Nephron progenitor cell (in vitro differentiated cells): ENCODE measurements around the gene HOXA3.

Source experiments
- DNase-seq: peaks from one replicate; pipeline ENCODE4 v3.0.0; 2021
- H3K27ac Mint-ChIP-seq: 2 replicates; pipeline ENCODE4 v1.8.0; 2021; ENCODE audit warnings: mild to moderate bottlenecking, moderate library complexity, mixed read lengths
- H3K27me3 Mint-ChIP-seq: 2 replicates; pipeline ENCODE4 v1.8.0; 2021; ENCODE audit warnings: mild to moderate bottlenecking, low read depth, mixed read lengths; ENCODE audit not compliant: poor library complexity
- H3K36me3 Mint-ChIP-seq: 2 replicates; pipeline ENCODE4 v1.8.0; 2021; ENCODE audit warnings: low read depth, mixed read lengths
- H3K4me1 Mint-ChIP-seq: 2 replicates; pipeline ENCODE4 v1.8.0; 2021; ENCODE audit warnings: mixed read lengths
- H3K4me3 Mint-ChIP-seq: 2 replicates; pipeline ENCODE4 v1.8.0; 2021; ENCODE audit warnings: mild to moderate bottlenecking, moderate library complexity, mixed read lengths
- H3K9me3 Mint-ChIP-seq: 2 replicates; pipeline ENCODE4 v1.8.0; 2021; ENCODE audit warnings: mild to moderate bottlenecking, moderate library complexity, mixed read lengths
- TF ChIP-seq, protein P1 (sequence below): fragments of 200-600 bp; sonication (generic); IDR thresholded peaks from 2 replicates; pipeline ENCODE4 v1.5.0; 2021; ENCODE audit warnings: antibody characterized with exemption

The HOXA3 gene

GRCh38 chr7:27112955-27113949 is 39.1 kb downstream of the HOXA3 start:
- Mint-ChIP-seq H3K9me3 (no peaks in the 10 kb centered on the region), H3K4me1 (peaks cover 50% of the 10 kb centered on the region), H3K4me3 (peak overlapping the region; percentile 99), H3K27ac (peak overlapping the region; percentile 100), H3K27me3 (peaks cover 4% of the 10 kb centered on the region), H3K36me3 (peaks cover 57% of the 10 kb centered on the region)
- DNase-seq, result peak; percentile 83
- TF ChIP-seq, protein P1, sequence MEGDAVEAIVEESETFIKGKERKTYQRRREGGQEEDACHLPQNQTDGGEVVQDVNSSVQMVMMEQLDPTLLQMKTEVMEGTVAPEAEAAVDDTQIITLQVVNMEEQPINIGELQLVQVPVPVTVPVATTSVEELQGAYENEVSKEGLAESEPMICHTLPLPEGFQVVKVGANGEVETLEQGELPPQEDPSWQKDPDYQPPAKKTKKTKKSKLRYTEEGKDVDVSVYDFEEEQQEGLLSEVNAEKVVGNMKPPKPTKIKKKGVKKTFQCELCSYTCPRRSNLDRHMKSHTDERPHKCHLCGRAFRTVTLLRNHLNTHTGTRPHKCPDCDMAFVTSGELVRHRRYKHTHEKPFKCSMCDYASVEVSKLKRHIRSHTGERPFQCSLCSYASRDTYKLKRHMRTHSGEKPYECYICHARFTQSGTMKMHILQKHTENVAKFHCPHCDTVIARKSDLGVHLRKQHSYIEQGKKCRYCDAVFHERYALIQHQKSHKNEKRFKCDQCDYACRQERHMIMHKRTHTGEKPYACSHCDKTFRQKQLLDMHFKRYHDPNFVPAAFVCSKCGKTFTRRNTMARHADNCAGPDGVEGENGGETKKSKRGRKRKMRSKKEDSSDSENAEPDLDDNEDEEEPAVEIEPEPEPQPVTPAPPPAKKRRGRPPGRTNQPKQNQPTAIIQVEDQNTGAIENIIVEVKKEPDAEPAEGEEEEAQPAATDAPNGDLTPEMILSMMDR, result no peak

- peak overlapping the region; percentile 99 for H3K4me3 Mint-ChIP-seq
- no peaks in the 10 kb centered on the region for H3K9me3 Mint-ChIP-seq
- H3K27ac Mint-ChIP-seq, result peak overlapping the region; percentile 100
- peaks cover 51% of the 10 kb centered on the region for H3K4me1 Mint-ChIP-seq
- H3K36me3 Mint-ChIP-seq, result peaks cover 53% of the 10 kb centered on the region
- H3K27me3 Mint-ChIP-seq, result peaks cover 4% of the 10 kb centered on the region
- no peak for DNase-seq
- TF ChIP-seq, protein P1, result no peak
Observed at GRCh38 chr7:27112361-27112760, 40.0 kb downstream of the HOXA3 start.

DNA sequence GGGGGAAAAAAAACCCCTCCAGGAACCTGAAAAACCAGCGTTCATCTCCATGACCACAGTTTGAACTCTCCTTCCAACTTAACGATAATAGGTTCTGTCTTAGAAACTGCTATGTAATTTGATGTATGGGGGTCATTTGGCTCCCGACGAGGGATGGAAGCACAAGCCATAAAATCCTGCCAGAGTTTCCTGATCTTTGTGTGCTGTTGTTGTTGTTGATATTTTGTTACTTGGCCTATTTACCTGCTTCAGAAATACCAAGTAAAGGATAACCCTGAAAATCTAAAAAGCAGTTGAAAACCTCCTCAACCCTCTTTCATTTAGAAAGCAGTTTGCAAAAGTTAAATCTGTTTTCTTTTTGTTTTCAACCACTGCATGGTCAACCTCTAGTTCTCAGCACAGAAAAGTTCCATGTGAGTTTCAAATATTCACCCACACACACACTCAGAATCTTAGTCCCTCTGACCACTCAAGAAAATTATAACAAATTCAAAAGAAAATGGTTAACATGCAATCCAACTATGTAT is 40.6 kb downstream of the HOXA3 start:
- H3K4me3 Mint-ChIP-seq, result peak overlapping the region; percentile 99
- H3K27ac Mint-ChIP-seq, result peak overlapping the region; percentile 100
- H3K27me3 Mint-ChIP-seq, result peaks cover 4% of the 10 kb centered on the region
- TF ChIP-seq, protein P1, result no peak
- H3K36me3 Mint-ChIP-seq, result peaks cover 53% of the 10 kb centered on the region
- H3K9me3 Mint-ChIP-seq, result no peaks in the 10 kb centered on the region
- H3K4me1 Mint-ChIP-seq, result peaks cover 56% of the 10 kb centered on the region
- DNase-seq, result no peak

- no peak for DNase-seq
- Mint-ChIP-seq H3K27me3 (peaks cover 4% of the 10 kb centered on the region), H3K27ac (peak overlapping the region; percentile 100), H3K4me1 (peaks cover 59% of the 10 kb centered on the region), H3K36me3 (peaks cover 49% of the 10 kb centered on the region), H3K9me3 (no peaks in the 10 kb centered on the region), H3K4me3 (peak overlapping the region; percentile 99)
- TF ChIP-seq, protein P1, result no peak
Observed at GRCh38 chr7:27111042-27111750, 41.2 kb downstream of the HOXA3 start.

GRCh38 chr7:27110186-27111031 is 42.0 kb downstream of the HOXA3 start:
- Mint-ChIP-seq H3K36me3 (peaks cover 49% of the 10 kb centered on the region), H3K27ac (peak overlapping the region; percentile 100), H3K9me3 (no peaks in the 10 kb centered on the region), H3K27me3 (peaks cover 4% of the 10 kb centered on the region), H3K4me3 (peak overlapping the region; percentile 99), H3K4me1 (peaks cover 67% of the 10 kb centered on the region)
- peak; percentile 96 for DNase-seq
- TF ChIP-seq, protein P1, result no peak
